HepG2 (cell line): ENCODE measurements around the gene CUL9. TPM values are rescaled to one million over a fixed set of nuclear protein-coding genes. Genes with fewer than 3 reads are reported as not detected.

ENCODE experiments used
- ATF4 ChIP-seq, 2 experiments: fragments of 450-650 bp in 1 of 2; sonication (generic) in 1 of 2; formaldehyde crosslinking; IDR thresholded peaks; 2 replicates each; pipeline versions ENCODE4 v1.5.0 to v1.8.0; 2020 to 2022; ENCODE audit warnings: mild to moderate bottlenecking in 1 of 2, missing genetic modification reagents in 1 of 2
- BATF2 ChIP-seq: sonication (generic); formaldehyde crosslinking; IDR thresholded peaks from 2 replicates; pipeline ENCODE4 v1.8.0; 2022; ENCODE audit warnings: mild to moderate bottlenecking, missing genetic modification reagents, moderate library complexity
- CHCHD3 ChIP-seq: sonication (generic); formaldehyde crosslinking; IDR thresholded peaks from 2 replicates; pipeline ENCODE4 v1.8.0; 2022; ENCODE audit warnings: mild to moderate bottlenecking, missing genetic modification reagents, moderate library complexity
- ERF ChIP-seq: IDR thresholded peaks from 2 replicates; pipeline ENCODE4 v1.6.1; 2018; ENCODE audit warnings: missing biosample characterization, missing genetic modification reagents
- GTF3A ChIP-seq: sonication (generic); formaldehyde crosslinking; conservative IDR thresholded peaks from 2 replicates; pipeline ENCODE4 v1.4.0; 2020; ENCODE audit warnings: mild to moderate bottlenecking, missing genetic modification reagents
- KDM4B ChIP-seq: sonication (generic); formaldehyde crosslinking; IDR thresholded peaks from 2 replicates; pipeline ENCODE4 v1.4.0; 2020; ENCODE audit warnings: missing genetic modification reagents
- LCORL ChIP-seq, 2 experiments: fragments of 450-650 bp in 1 of 2; sonication (generic) in 1 of 2; formaldehyde crosslinking in 1 of 2; IDR thresholded peaks; 2 replicates each; pipeline versions ENCODE4 v1.5.0 to v1.6.1; 2017 to 2020; ENCODE audit warnings: antibody characterized with exemption in 1 of 2, missing genetic modification reagents in 1 of 2
- MYC ChIP-seq: sonication (generic); formaldehyde crosslinking; IDR thresholded peaks from 2 replicates; pipeline ENCODE4 v1.9.0; 2021; ENCODE audit warnings: missing genetic modification reagents, borderline replicate concordance
- RARA ChIP-seq: IDR thresholded peaks from 2 replicates; pipeline ENCODE4 v1.6.1; 2016; ENCODE audit warnings: missing genetic modification reagents, missing compliant biosample characterization
- RBM39 ChIP-seq: fragments of 200-400 bp; formaldehyde crosslinking; IDR thresholded peaks from one replicate; pipeline ENCODE4 v1.6.1; 2018; ENCODE audit warnings: antibody characterized with exemption, mild to moderate bottlenecking, low read depth, low read length; ENCODE audit not compliant: poor library complexity, severe bottlenecking
- SIN3A ChIP-seq: IDR thresholded peaks from 2 replicates; pipeline ENCODE4 v1.6.1; 2011; ENCODE audit warnings: low read depth, mild to moderate bottlenecking, control low read depth, low read length, borderline replicate concordance
- SP2 ChIP-seq: sonication (generic); formaldehyde crosslinking; IDR thresholded peaks from 2 replicates; pipeline ENCODE4 v1.5.1; 2020; ENCODE audit warnings: mild to moderate bottlenecking, missing genetic modification reagents
- TFE3 ChIP-seq: IDR thresholded peaks from 2 replicates; pipeline ENCODE4 v1.6.1; 2016
- TGIF2 ChIP-seq: IDR thresholded peaks from 2 replicates; pipeline ENCODE4 v1.6.1; 2016; ENCODE audit warnings: control low read depth, missing compliant biosample characterization
- TOPORS ChIP-seq: sonication (generic); formaldehyde crosslinking; IDR thresholded peaks from 2 replicates; pipeline ENCODE4 v1.8.0; 2023; ENCODE audit warnings: mild to moderate bottlenecking, missing genetic modification reagents
- ZNF234 ChIP-seq: sonication (generic); formaldehyde crosslinking; conservative IDR thresholded peaks from 2 replicates; pipeline ENCODE4 v1.5.1; 2020; ENCODE audit warnings: mild to moderate bottlenecking, missing genetic modification reagents
- ZNF503 ChIP-seq: sonication (generic); formaldehyde crosslinking; IDR thresholded peaks from 2 replicates; pipeline ENCODE4 v1.4.0; 2020; ENCODE audit warnings: missing genetic modification reagents
- ZNF569 ChIP-seq: sonication (generic); formaldehyde crosslinking; IDR thresholded peaks from 2 replicates; pipeline ENCODE4 v1.5.0; 2020; ENCODE audit warnings: mild to moderate bottlenecking, missing genetic modification reagents, moderate library complexity, borderline replicate concordance
- ZNF704 ChIP-seq: sonication (generic); formaldehyde crosslinking; IDR thresholded peaks from 2 replicates; pipeline ENCODE4 v1.8.1; 2023; ENCODE audit warnings: mild to moderate bottlenecking, inconsistent platforms, moderate library complexity, missing genetic modification reagents, borderline replicate concordance
- ZNF850 ChIP-seq: sonication (generic); formaldehyde crosslinking; conservative IDR thresholded peaks from 2 replicates; pipeline ENCODE4 v1.9.0; 2021; ENCODE audit warnings: mild to moderate bottlenecking, missing genetic modification reagents
- polyA plus RNA-seq, 8 experiments: library from polyadenylated mRNA; depleted of rRNA in 3 of 8; stranded (reverse) in 7 of 8; unstranded in 1 of 8; fragments of >200 nt; fragmentation: Illumina TruSeq in 4 of 8; extraction: Trizol in 4 of 8; gene quantifications; 2 replicates each; pipeline versions ENCODE4 v1.2.1 to v1.2.3, GENCODE V29; 2011 to 2016; ENCODE audit warnings: low read depth in 4 of 8, missing spikeins in 1 of 8, mixed read lengths in 1 of 8; ENCODE audit not compliant: insufficient read depth in 1 of 8
- total RNA-seq, 5 experiments: library from RNA; depleted of rRNA; stranded (reverse); fragments of >200 nt; fragmentation: Illumina TruSeq; extraction: Trizol; gene quantifications; 2 replicates each; pipeline ENCODE4 v1.2.3, GENCODE V29; 2016; ENCODE audit warnings: low read depth in 1 of 5

Gene CUL9
- total and polyA plus RNA-seq, 2 of the 13 experiments (the other 11 are each of a cell fraction or from before 2014, with no cell fraction given): 11.4 to 13.7 TPM

- TF ChIP-seq ZNF503 (CRISPR knock-in tag) (no peak), RARA (CRISPR knock-in tag) (0 out of 2 replicates have a peak, but pooled peaks have one; percentile 1), SP2 (CRISPR knock-in tag) (peak; percentile 30; the same call in 1 of the 2 replicates), CHCHD3 (CRISPR knock-in tag) (no peak), MYC (peak; percentile 54), TGIF2 (CRISPR knock-in tag) (peak; percentile 39; the same call in 1 of the 2 replicates), TOPORS (CRISPR knock-in tag) (no peak), GTF3A (CRISPR knock-in tag) (peak; percentile 32; the same call in 1 of the 2 replicates), TFE3 (CRISPR knock-in tag) (0 out of 2 replicates have a peak, but pooled peaks have one; percentile 10), ZNF234 (CRISPR knock-in tag) (0 out of 2 replicates have a peak, but pooled peaks have one; percentile 69), ERF (CRISPR knock-in tag) (0 out of 2 replicates have a peak, but pooled peaks have one; percentile 12), SIN3A (peak; percentile 27; the same call in 1 of the 2 replicates), RBM39 (no peak), LCORL (IDR thresholded peaks at IDR 0.05) (no peak), LCORL (CRISPR knock-in tag; IDR thresholded peaks at IDR 0.05) (peak; percentile 50; the same call in 1 of the 2 replicates), ATF4 (CRISPR knock-in tag; IDR thresholded peaks at IDR 0.05) (0 out of 4 replicates have a peak, but pooled peaks of 1 of the 2 experiments have one; percentile 41), ZNF850 (CRISPR knock-in tag) (no peak), BATF2 (CRISPR knock-in tag) (peak; percentile 46; the same call in 1 of the 2 replicates), ZNF704 (CRISPR knock-in tag) (no peak), ZNF569 (no peak), KDM4B (no peak)
These were observed 9.6 kb upstream of the CUL9 start (continued) for GRCh38 chr6:43172104-43173007.
